Hematopoietic multipotent progenitor cell treated with erythropoietin and hydrocortisone succinate and interleukin-3 and kit ligand, for 8 days (in vitro differentiated cells): ENCODE results near the gene ZFP36L2.

ENCODE experiments used
- DNase-seq: peaks from one replicate; pipeline ENCODE4 v3.0.0-alpha.2; 2015

ZFP36L2 gene

GRCh38 chr2:43246641-43247040, 20.2 kb upstream of the ZFP36L2 start:
- DNase-seq, result no peak

GRCh38 chr2:43241558-43241957, 15.2 kb upstream of the ZFP36L2 start:
- no peak for DNase-seq

- DNase-seq, result no peak
These were observed 14.4 kb upstream of the ZFP36L2 start for GRCh38 chr2:43240766-43241150.

- DNase-seq, result peak; percentile 39
These were observed 13.8 kb upstream of the ZFP36L2 start for GRCh38 chr2:43239981-43240765.

GRCh38 chr2:43238813-43239212, 12.4 kb upstream of the ZFP36L2 start:
- no peak for DNase-seq

- DNase-seq, result no peak
These were observed 11.8 kb upstream of the ZFP36L2 start for GRCh38 chr2:43238176-43238575.

GRCh38 chr2:43233218-43234212, 7.1 kb upstream of the ZFP36L2 start:
- DNase-seq, result no peak

- DNase-seq, result no peak
These were observed 4.8 kb upstream of the ZFP36L2 start for GRCh38 chr2:43230951-43231827.

- DNase-seq, result no peak
These were observed 4.0 kb upstream of the ZFP36L2 start for GRCh38 chr2:43230351-43230885.

- DNase-seq, result no peak
These were observed 2.6 kb upstream of the ZFP36L2 start for GRCh38 chr2:43228756-43229659.

- DNase-seq, result peak; percentile 94
These were observed 1.9 kb upstream of the ZFP36L2 start for GRCh38 chr2:43228321-43228751.

- no peak for DNase-seq
These were observed 1.4 kb upstream of the ZFP36L2 start for GRCh38 chr2:43227830-43228281.

- DNase-seq, result peak; percentile 89
These were observed 786 bp upstream of the ZFP36L2 start for GRCh38 chr2:43226955-43227829.

GRCh38 chr2:43225788-43226557, 433 bp downstream of the ZFP36L2 start:
- DNase-seq, result peak; percentile 68

- DNase-seq, result peak; percentile 61
These were observed 1.2 kb downstream of the ZFP36L2 start for GRCh38 chr2:43225093-43225787.

GRCh38 chr2:43224571-43225092, 1.8 kb downstream of the ZFP36L2 start:
- DNase-seq, result peak; percentile 40

GRCh38 chr2:43224131-43224570, 2.3 kb downstream of the ZFP36L2 start:
- DNase-seq, result peak; percentile 81

- DNase-seq, result peak; percentile 63
These were observed 2.8 kb downstream of the ZFP36L2 start for GRCh38 chr2:43223521-43224001.
